Measurements from ENCODE around the gene CCL20. TPM values are rescaled to one million over a fixed set of nuclear protein-coding genes. Genes with fewer than 3 reads are reported as not detected.

CCL20 gene
- polyA plus RNA-seq, 1 experiment = not detected

DNA sequence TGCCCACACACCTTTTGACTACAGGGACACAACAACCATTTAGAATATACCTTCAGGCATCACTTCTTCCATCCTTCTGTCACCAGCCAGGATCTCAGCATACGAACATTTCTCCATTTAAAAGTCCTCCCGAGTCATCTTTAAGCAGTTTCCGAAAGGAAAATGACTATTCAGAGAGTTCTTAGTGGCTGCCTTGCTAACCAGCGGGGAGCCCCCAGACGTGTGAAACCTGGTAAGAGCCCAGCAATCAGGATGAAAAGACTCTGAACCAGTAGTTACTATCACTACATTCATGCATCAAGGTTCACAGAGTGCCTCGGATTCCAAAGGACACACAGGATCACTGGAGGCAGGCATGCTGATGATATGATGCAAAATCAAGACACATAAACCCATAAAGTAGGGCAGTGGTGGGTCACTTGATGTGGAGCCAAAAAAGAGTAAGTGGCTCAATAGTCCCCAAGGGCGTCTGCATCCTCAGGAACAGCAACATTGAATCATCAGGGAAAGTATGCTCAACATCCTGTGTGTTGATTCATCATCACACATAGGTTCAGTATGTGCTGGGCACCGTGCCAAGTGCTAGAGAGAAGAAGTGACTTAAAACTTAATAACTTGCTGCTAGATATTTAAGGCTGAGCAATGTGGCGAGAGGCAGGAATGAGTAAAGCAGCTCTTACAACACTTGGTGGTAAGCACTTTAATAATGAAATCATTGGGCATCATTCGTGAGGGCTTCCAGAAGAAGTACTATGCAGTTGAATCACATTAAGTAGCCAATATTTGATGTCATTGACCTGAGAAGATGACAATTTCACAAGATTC lies 4.4 kb downstream of the CCL20 start:
- peak; percentile 99 for DNase-seq (ENCODE audit: low read depth, low spot score)
- CTCF ChIA-PET = interaction anchor here (0.6 to 2.1 kb wide), 2 partner anchors 45 to 412 kb away, joined by 3 to 9 read pairs; no protein-coding TSS in a partner anchor
- no peaks in the 10 kb centered on the region for H3K27me3 ChIP-seq (ENCODE audit: control insufficient read depth, insufficient read depth, low read length)
- no peaks in the 10 kb centered on the region for H3K9me3 ChIP-seq (ENCODE audit: control insufficient read depth, insufficient read depth, low read length)
- peak overlapping the region; percentile 91 for H3K27ac ChIP-seq (ENCODE audit: low read depth, low read length)
- POLR2A ChIA-PET = interaction anchor here (1.0 kb wide), 1 partner anchor 44 kb away, joined by 3 read pairs; no protein-coding TSS in a partner anchor
- TF ChIP-seq, protein P1, sequence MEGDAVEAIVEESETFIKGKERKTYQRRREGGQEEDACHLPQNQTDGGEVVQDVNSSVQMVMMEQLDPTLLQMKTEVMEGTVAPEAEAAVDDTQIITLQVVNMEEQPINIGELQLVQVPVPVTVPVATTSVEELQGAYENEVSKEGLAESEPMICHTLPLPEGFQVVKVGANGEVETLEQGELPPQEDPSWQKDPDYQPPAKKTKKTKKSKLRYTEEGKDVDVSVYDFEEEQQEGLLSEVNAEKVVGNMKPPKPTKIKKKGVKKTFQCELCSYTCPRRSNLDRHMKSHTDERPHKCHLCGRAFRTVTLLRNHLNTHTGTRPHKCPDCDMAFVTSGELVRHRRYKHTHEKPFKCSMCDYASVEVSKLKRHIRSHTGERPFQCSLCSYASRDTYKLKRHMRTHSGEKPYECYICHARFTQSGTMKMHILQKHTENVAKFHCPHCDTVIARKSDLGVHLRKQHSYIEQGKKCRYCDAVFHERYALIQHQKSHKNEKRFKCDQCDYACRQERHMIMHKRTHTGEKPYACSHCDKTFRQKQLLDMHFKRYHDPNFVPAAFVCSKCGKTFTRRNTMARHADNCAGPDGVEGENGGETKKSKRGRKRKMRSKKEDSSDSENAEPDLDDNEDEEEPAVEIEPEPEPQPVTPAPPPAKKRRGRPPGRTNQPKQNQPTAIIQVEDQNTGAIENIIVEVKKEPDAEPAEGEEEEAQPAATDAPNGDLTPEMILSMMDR (IDR thresholded peaks at IDR 0.05; ENCODE audit: low read depth, low read length) = 0 out of 2 replicates have a peak, but pooled peaks have one; percentile 10
- peak overlapping the region; percentile 35 for H3K4me3 ChIP-seq (ENCODE audit: low read depth, low read length)

DNA sequence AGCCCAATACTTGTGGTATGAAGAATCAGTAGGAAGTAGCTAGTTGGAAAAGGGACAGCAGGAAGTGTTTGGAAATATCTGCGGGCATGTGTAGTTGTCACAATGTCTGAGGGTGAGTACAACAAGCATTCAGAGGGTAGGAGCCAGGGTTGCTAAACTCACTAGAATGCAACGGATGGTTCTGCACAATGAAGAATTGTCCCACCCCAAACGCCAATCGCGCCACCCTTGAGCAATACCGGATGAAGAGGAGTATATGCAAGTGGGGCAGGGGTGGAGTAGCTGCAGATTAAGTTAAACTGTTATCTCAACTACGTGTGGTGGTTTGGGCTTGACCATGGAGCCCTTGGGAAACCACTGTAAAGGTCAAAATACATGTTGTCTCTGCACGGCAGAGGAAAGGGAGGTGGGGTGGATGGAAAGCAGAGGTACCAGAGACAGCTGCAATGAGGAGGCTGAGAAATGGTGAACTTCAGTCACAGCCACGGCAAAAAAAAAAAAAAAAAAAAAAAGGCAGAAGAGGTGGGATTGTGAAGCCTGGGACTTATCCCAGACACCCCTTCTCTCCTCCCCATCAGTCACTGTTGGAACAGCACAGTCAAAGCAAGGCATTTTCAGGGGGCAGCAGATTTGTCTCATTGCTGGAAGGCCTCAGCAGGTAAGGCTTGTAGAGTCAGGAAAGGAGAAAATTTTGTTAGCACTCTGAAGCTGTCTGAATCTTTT lies 5.2 kb downstream of the CCL20 start:
- DNase-seq (ENCODE audit: low read depth, low spot score) = no peak
- TF ChIP-seq, protein P1 (IDR thresholded peaks at IDR 0.05; ENCODE audit: low read depth, low read length) = no peak
- ChIA-PET CTCF (interaction anchor here (0.6 to 2.1 kb wide), 6 partner anchors 44 to 413 kb away, joined by 3 to 9 read pairs (median 3); no protein-coding TSS in a partner anchor), POLR2A (interaction anchor here (0.8 to 1.0 kb wide), 2 partner anchors 44 to 856 kb away, joined by 3 to 10 read pairs; no protein-coding TSS in a partner anchor)
- Histone ChIP-seq H3K9me3 (ENCODE audit: control insufficient read depth, insufficient read depth, low read length) (no peaks in the 10 kb centered on the region), H3K27me3 (ENCODE audit: control insufficient read depth, insufficient read depth, low read length) (no peaks in the 10 kb centered on the region), H3K27ac (ENCODE audit: low read depth, low read length) (peak overlapping the region; percentile 78), H3K4me3 (ENCODE audit: low read depth, low read length) (peak overlapping the region; percentile 12; the same call in 1 of the 2 replicates)

DNA sequence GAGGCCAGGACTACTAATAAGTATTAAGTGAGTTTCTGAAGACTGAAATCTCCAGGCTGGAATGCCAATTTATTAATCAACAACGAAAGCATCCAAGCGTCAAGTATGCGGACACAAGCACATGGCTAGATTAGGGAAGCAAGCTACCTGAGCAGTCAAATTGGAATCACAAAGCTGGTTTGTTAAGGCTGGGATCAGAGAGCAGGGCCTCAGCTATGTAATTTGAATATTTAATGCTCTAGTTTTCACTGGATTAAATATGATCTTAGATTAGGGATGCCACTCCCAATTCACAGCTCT lies 5.7 kb downstream of the CCL20 start:
- ChIA-PET POLR2A (interaction anchor here (0.8 kb wide), 1 partner anchor 855 kb away, joined by 10 read pairs; no protein-coding TSS in a partner anchor), CTCF (interaction anchor here (0.6 to 2.1 kb wide), 5 partner anchors 43 to 414 kb away, joined by 3 to 9 read pairs (median 3); no protein-coding TSS in a partner anchor)
- H3K4me3 ChIP-seq (ENCODE audit: low read depth, low read length) = no peak overlapping the region

DNA sequence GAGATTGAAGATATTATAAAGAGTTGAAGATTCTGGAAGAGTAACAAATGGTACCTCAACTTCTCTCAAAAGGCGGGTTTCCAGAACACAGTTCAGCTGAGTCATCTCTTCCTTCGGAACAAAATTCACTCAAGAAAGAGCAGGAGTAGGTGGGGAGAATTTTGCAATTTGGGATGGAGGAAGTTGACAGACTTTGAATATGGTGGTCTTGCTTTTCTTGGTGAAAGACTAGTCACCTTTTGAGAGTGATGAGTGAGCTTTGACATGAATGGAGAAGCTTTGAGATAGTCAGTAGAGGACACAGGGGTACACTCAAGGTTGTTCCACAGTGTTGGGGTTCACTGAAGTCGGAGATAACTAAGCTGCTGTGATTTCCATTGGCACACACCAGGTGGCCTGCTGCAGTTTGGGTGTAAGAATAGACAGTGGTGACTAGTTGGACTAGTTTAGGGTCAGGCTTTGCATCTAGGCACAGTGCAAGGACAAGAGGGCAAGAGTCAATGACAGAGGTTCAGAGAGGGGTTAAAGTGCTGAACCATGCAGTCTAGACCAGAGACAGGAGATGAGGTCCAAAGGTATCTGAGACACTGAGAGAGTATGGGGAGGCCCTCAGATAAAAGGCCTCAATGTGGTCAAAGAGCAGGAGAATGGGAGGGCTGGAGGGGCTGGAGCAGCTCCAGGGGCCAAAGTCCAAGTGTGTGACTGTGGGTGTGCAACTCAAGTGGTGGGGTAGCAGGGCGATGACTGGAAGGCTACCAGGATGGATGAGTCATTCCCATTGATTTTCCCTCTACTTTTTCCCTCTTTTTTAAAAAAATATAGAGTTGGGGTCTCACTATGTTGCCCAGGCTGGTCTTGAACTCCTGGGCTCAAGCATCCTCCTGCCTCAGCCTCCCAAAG lies 7.7 kb downstream of the CCL20 start:
- H3K9me3 ChIP-seq (ENCODE audit: control insufficient read depth, insufficient read depth, low read length) = no peaks in the 10 kb centered on the region
- no peaks in the 10 kb centered on the region for H3K27me3 ChIP-seq (ENCODE audit: control insufficient read depth, insufficient read depth, low read length)
- TF ChIP-seq, protein P1 (IDR thresholded peaks at IDR 0.05; ENCODE audit: low read depth, low read length) = no peak
- no peak for DNase-seq (ENCODE audit: low read depth, low spot score)
- H3K4me3 ChIP-seq (ENCODE audit: low read depth, low read length) = no peak overlapping the region
- no peak overlapping the region for H3K27ac ChIP-seq (ENCODE audit: low read depth, low read length)
- CTCF ChIA-PET = interaction anchor here (1.0 kb wide), 1 partner anchor 162 kb away, joined by 3 read pairs; no protein-coding TSS in a partner anchor
- POLR2A ChIA-PET = no interaction called here

More for the DNA sequence above, 5.7 kb downstream of the CCL20 start:
- Histone ChIP-seq H3K27me3 (ENCODE audit: control insufficient read depth, insufficient read depth, low read length) (no peaks in the 10 kb centered on the region), H3K27ac (ENCODE audit: low read depth, low read length) (no peak overlapping the region), H3K9me3 (ENCODE audit: control insufficient read depth, insufficient read depth, low read length) (no peaks in the 10 kb centered on the region)
- TF ChIP-seq, protein P1 (IDR thresholded peaks at IDR 0.05; ENCODE audit: low read depth, low read length) = no peak
- no peak for DNase-seq (ENCODE audit: low read depth, low spot score)

Data from AG04450 (cell line).